ENCODE data around the gene RYR1. TPM values are rescaled to one million over a fixed set of nuclear protein-coding genes. Genes with fewer than 3 reads are reported as not detected.

The RYR1 gene
- total RNA-seq, 1 donor from 2014 or later = 9.3 TPM

- Mint-ChIP-seq H3K27me3 (peaks cover 7% of the 10 kb centered on the region), H3K36me3 (peaks cover 4% of the 10 kb centered on the region), H3K4me1 (ENCODE audit: unreplicated experiment) (no peaks in the 10 kb centered on the region), H3K4me3 (no peak overlapping the region), H3K27ac (no peak overlapping the region), H3K9me3 (peaks cover 4% of the 10 kb centered on the region)
- TF ChIP-seq CTCF (conservative IDR thresholded peaks at IDR 0.05) = no peak
- DNase-seq (ENCODE audit: extremely low spot score, unreplicated experiment) = no peak
These were observed 49.6 kb downstream of the RYR1 start for GRCh38 chr19:38483016-38483630.

GRCh38 chr19:38484747-38485146, 51.3 kb downstream of the RYR1 start:
- no peak for TF ChIP-seq CTCF (conservative IDR thresholded peaks at IDR 0.05)
- Mint-ChIP-seq H3K9me3 (peaks cover 4% of the 10 kb centered on the region), H3K4me1 (ENCODE audit: unreplicated experiment) (no peaks in the 10 kb centered on the region), H3K27ac (no peak overlapping the region), H3K4me3 (no peak overlapping the region), H3K36me3 (peaks cover 4% of the 10 kb centered on the region), H3K27me3 (peaks cover 12% of the 10 kb centered on the region)
- no peak for DNase-seq (ENCODE audit: extremely low spot score, unreplicated experiment)

- Mint-ChIP-seq H3K27me3 (peaks cover 12% of the 10 kb centered on the region), H3K27ac (no peak overlapping the region), H3K36me3 (peaks cover 4% of the 10 kb centered on the region), H3K4me1 (ENCODE audit: unreplicated experiment) (no peaks in the 10 kb centered on the region), H3K4me3 (no peak overlapping the region), H3K9me3 (peaks cover 7% of the 10 kb centered on the region)
- DNase-seq (ENCODE audit: extremely low spot score, unreplicated experiment) = no peak
- no peak for TF ChIP-seq CTCF (conservative IDR thresholded peaks at IDR 0.05)
These were observed 52.2 kb downstream of the RYR1 start for GRCh38 chr19:38485541-38486285.

- H3K4me1 Mint-ChIP-seq (ENCODE audit: unreplicated experiment) = no peaks in the 10 kb centered on the region
- H3K36me3 Mint-ChIP-seq = peaks cover 4% of the 10 kb centered on the region
- no peak for TF ChIP-seq CTCF (conservative IDR thresholded peaks at IDR 0.05)
- peaks cover 10% of the 10 kb centered on the region for H3K9me3 Mint-ChIP-seq
- no peak overlapping the region for H3K27ac Mint-ChIP-seq
- H3K4me3 Mint-ChIP-seq = no peak overlapping the region
- H3K27me3 Mint-ChIP-seq = peaks cover 12% of the 10 kb centered on the region
- no peak for DNase-seq (ENCODE audit: extremely low spot score, unreplicated experiment)
These were observed 53.3 kb downstream of the RYR1 start for GRCh38 chr19:38486731-38487336.

GRCh38 chr19:38488096-38488495, 54.6 kb downstream of the RYR1 start:
- Mint-ChIP-seq H3K4me1 (ENCODE audit: unreplicated experiment) (no peaks in the 10 kb centered on the region), H3K4me3 (no peak overlapping the region), H3K9me3 (peaks cover 10% of the 10 kb centered on the region), H3K36me3 (peaks cover 4% of the 10 kb centered on the region), H3K27me3 (peaks cover 12% of the 10 kb centered on the region), H3K27ac (no peak overlapping the region)
- TF ChIP-seq CTCF (conservative IDR thresholded peaks at IDR 0.05) = no peak
- DNase-seq (ENCODE audit: extremely low spot score, unreplicated experiment) = no peak
